RCC 7860 (cell line): ENCODE data around the gene FAHD2A.
"Not testable (repeated sequence)": the region's sequence is repeated elsewhere in the genome, so short reads cannot be mapped to it uniquely, and the experiment has no call there.

Experiments
- DNase-seq: peaks from one replicate; pipeline ENCODE4 v3.0.0-alpha.2; 2015; ENCODE audit warnings: low spot score
- FAIRE-seq: peaks from 2 replicates; lab custom pipeline; 2012; peaks lifted over from hg19 to GRCh38; lab: Jason Lieb, UNC

The FAHD2A gene

GRCh38 chr2:95402370-95403203, at the start of gene FAHD2A:
TSS of gene FAHD2A (plus strand) at chr2:95402708. CDS start at chr2:95405559, 2,851 bp downstream.
- FAIRE-seq, result no peak
- DNase-seq, result peak; percentile 77

- FAIRE-seq, result no peak
These were observed 49.4 kb upstream of the FAHD2A start for GRCh38 chr2:95353055-95353575.

GRCh38 chr2:95353613-95354468, 48.7 kb upstream of the FAHD2A start:
- FAIRE-seq (no peak), DNase-seq (no peak)

More at GRCh38 chr2:95353055-95353575, 49.4 kb upstream of the FAHD2A start:
- no peak for DNase-seq

GRCh38 chr2:95354469-95354901, 48.0 kb upstream of the FAHD2A start:
- DNase-seq (no peak), FAIRE-seq (no peak)

GRCh38 chr2:95354925-95355324, 47.6 kb upstream of the FAHD2A start:
- FAIRE-seq (no peak), DNase-seq (no peak)

- not testable (repeated sequence) for DNase-seq
These were observed 47.0 kb upstream of the FAHD2A start for GRCh38 chr2:95355486-95355885.

GRCh38 chr2:95356821-95357700, 45.4 kb upstream of the FAHD2A start:
- DNase-seq (no peak), FAIRE-seq (no peak)

More at GRCh38 chr2:95355486-95355885, 47.0 kb upstream of the FAHD2A start:
- not testable (repeated sequence) for FAIRE-seq

- no peak for DNase-seq
- FAIRE-seq, result no peak
These were observed 44.7 kb upstream of the FAHD2A start for GRCh38 chr2:95357717-95358280.

GRCh38 chr2:95359031-95359430, 43.5 kb upstream of the FAHD2A start:
- FAIRE-seq, result no peak
- no peak for DNase-seq

- FAIRE-seq (no peak), DNase-seq (no peak)
These were observed 43.0 kb upstream of the FAHD2A start for GRCh38 chr2:95359501-95359930.

GRCh38 chr2:95361216-95361980, 41.1 kb upstream of the FAHD2A start:
- FAIRE-seq (no peak), DNase-seq (no peak)

GRCh38 chr2:95362486-95362885, 40.0 kb upstream of the FAHD2A start:
- no peak for DNase-seq
- no peak for FAIRE-seq

- no peak for DNase-seq
- FAIRE-seq, result no peak
These were observed 36.0 kb upstream of the FAHD2A start for GRCh38 chr2:95366514-95366913.

- FAIRE-seq (no peak), DNase-seq (no peak)
These were observed 30.2 kb upstream of the FAHD2A start for GRCh38 chr2:95372216-95372829.

- FAIRE-seq (no peak), DNase-seq (no peak)
These were observed 29.7 kb upstream of the FAHD2A start for GRCh38 chr2:95372845-95373244.

- FAIRE-seq (no peak), DNase-seq (no peak)
These were observed 28.5 kb upstream of the FAHD2A start for GRCh38 chr2:95374029-95374428.

- FAIRE-seq, result no peak
- DNase-seq, result no peak
These were observed 28.0 kb upstream of the FAHD2A start for GRCh38 chr2:95374451-95374920.

- FAIRE-seq (no peak), DNase-seq (no peak)
These were observed 27.5 kb upstream of the FAHD2A start for GRCh38 chr2:95374921-95375471.
